GM12874 (cell line): ENCODE data around the gene PDE4D.

Experiments
- TF ChIP-seq, protein P1 (sequence below): IDR thresholded peaks from 2 replicates; pipeline ENCODE4 v1.5.1; 2011; ENCODE audit warnings: low read depth, mild to moderate bottlenecking, control low read depth, low read length, moderate library complexity; ENCODE audit not compliant: insufficient read depth

Gene PDE4D

DNA sequence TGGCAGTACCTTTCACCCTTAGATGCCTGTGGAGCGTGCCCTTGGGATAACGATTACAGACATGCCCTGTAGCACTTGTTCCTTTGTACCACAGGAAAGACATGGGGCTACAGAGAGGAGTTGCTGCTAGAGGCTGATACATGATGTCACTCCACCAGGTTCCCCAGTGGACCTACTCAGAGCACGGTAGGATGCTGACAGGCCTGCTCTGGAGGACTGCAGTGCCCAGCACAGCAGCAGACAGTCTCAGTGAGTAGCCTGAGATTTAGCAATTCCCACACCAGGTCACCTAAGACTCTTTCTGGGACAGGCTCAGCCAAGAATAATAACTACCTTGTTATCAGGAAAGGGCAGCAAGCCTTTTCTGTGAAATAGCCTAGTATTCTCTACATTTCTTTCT lies 28.8 kb downstream of the PDE4D start:
- TF ChIP-seq, protein P1, sequence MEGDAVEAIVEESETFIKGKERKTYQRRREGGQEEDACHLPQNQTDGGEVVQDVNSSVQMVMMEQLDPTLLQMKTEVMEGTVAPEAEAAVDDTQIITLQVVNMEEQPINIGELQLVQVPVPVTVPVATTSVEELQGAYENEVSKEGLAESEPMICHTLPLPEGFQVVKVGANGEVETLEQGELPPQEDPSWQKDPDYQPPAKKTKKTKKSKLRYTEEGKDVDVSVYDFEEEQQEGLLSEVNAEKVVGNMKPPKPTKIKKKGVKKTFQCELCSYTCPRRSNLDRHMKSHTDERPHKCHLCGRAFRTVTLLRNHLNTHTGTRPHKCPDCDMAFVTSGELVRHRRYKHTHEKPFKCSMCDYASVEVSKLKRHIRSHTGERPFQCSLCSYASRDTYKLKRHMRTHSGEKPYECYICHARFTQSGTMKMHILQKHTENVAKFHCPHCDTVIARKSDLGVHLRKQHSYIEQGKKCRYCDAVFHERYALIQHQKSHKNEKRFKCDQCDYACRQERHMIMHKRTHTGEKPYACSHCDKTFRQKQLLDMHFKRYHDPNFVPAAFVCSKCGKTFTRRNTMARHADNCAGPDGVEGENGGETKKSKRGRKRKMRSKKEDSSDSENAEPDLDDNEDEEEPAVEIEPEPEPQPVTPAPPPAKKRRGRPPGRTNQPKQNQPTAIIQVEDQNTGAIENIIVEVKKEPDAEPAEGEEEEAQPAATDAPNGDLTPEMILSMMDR = no peak

DNA sequence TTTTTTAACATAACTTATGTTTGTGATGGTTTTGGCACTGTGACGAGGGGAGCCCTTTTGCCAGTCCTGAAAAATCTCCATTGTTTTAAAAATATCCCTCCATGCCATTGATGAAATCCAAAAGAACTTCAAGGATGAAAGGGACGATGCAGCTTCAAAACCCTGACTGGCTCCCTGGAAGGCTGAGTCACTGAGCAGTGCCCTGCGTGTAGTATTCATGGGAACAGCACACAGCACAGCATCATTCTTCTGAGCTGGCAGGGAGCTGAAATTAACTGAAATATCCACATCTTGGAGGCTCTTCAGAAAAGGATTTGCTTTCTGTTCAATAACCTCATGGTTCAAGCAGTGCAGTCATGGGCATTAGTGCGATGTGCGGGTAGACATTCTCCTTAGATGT lies 29.7 kb downstream of the PDE4D start:
- TF ChIP-seq, protein P1 = no peak

DNA sequence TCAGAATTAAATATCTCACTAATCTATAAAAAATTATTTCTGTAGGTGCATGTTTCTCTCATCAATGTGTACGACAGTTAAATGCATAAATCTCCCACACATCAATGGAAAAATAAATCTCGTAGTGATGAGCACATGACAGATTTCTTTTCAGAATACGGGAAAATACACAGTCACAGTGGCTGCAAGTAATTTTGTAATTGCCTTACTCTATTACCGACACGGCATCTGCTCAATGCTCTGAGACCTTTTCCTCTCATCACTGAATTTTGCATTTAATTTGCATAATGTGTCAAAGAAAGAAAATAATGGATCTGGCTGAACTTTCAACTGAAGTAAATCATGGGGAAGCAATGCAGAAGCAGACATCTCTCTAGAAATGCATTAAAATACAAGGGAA lies 37.2 kb downstream of the PDE4D start:
- TF ChIP-seq, protein P1 = no peak

DNA sequence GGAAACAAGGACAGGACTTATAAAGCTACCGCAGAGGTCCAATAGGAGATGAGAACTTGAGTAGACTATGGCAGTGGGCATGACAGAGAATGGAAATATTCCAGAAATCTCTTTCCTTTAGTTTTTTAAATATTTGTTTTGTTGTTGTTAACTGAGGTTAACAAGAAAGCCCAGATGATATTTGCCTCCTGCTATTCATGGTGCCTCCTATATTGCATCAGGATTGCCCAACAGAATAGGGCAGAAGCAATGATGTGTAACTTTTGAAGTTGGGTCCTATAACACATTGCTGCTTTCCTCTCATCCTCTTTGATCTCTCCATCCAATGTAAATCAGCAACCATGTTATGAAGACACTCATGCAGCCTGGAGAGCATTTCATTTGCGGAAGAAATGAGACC lies 42.8 kb downstream of the PDE4D start:
- TF ChIP-seq, protein P1 = no peak

DNA sequence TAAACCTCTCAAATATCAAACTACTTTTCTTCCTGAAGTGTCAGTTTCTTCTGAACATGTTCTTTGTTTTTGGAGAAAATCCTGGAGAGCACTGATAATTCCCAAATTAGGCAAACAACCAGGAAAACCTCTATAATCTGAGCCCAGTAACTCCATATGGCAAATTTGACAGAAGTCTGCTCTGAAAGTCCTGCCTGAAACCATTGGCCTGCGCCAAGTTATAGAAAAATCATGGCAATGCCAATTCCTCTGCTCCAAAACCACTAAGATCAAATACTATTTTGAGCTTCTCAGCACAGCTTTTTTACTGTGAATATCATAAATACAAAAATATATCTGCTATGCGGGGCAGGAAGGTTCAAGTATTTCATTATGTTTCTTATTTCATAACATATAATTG lies 45.9 kb downstream of the PDE4D start:
- TF ChIP-seq, protein P1 = no peak

DNA sequence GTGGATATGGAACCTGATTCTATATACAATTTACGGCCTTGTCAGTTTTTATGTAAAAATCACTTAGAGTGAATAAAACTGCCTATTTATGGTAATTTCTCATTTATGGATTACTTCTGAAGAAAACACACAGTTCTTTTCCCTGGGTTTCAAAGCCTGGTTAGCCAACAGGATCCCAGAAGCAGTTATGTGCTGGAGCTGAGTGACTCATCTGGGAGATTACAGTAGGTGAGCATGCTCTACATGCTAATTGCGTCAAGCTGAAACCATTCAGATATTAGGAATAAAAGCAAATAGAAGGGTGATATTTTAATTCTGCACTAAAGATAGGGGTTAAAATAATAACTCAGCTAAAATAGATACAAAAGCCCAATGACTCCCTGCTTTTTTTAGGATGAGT lies 47.8 kb downstream of the PDE4D start:
- TF ChIP-seq, protein P1 = no peak

DNA sequence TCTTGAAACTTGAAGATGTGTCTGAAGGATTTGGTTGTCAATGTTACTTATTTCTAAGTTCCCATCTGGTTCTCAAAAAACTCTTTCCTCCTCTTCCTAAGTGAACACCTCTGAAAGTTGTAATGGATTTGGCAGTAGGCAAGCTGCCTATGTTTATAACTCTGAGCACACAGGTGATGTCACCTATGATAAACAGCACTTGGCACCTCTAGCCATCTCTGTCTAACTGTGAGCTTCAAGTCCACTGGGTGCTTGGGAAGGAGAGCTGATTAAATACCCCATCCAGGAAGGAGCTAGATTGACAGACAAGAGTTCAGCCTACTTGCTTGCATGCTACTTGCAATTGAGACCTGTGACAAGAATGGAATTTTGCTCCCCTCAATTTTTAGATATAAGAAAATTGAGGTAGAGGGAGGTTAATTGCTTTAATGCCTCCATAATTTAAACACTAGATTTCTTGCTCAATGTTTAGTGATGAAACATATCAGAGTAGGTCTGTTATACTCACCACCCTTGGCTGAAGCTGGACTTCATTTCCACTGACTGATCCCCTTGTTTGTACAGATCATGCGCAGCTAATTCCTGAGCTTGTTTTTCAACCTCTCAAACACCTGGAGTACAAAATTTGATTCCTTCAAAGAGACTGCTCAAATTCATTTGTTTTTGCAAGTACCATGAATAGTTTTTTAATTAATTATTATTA lies 49.9 kb downstream of the PDE4D start:
- TF ChIP-seq, protein P1 = no peak
